MM.1S (cell line): ENCODE measurements around the gene CKLF.

Experiments used
- CTCF ChIP-seq: fragments of 300-600 bp; sonication (generic); IDR thresholded peaks from 2 replicates; pipeline ENCODE4 v1.5.1; 2016; ENCODE audit warnings: antibody characterized with exemption, low read length, mixed read lengths
- EZH2 ChIP-seq: fragments of 300-600 bp; sonication (generic); optimal IDR thresholded peaks from 2 replicates; pipeline ENCODE3; 2017; ENCODE audit warnings: low read depth, mild to moderate bottlenecking, antibody characterized with exemption, low read length, mixed read lengths
- EZH2phosphoT487 ChIP-seq: fragments of 300-600 bp; sonication (generic); IDR thresholded peaks from 2 replicates; pipeline ENCODE4 v1.6.1; 2018; ENCODE audit warnings: antibody characterized with exemption, low read length

- TF ChIP-seq CTCF (no peak), EZH2 (no peak), EZH2phosphoT487 (no peak)
Measured at GRCh38 chr16:66536525-66536924, 15.9 kb upstream of the CKLF start.
